H9 (cell line): ENCODE measurements around the gene OBSL1. TPM values are rescaled to one million over a fixed set of nuclear protein-coding genes. Genes with fewer than 3 reads are reported as not detected.

Experiments
- DNase-seq: peaks from one replicate; pipeline ENCODE4 v3.0.0-alpha.2; 2017
- H2AFZ ChIP-seq: one replicate; pipeline ENCODE4 v1.6.1; 2013; ENCODE audit warnings: mild to moderate bottlenecking, low read length, control low read depth, moderate library complexity
- H2AK5ac ChIP-seq: 2 replicates; pipeline ENCODE4 v1.6.1; 2013; ENCODE audit warnings: low read length, control low read depth, mixed read lengths; ENCODE audit not compliant: insufficient read length
- H2BK120ac ChIP-seq: one replicate; pipeline ENCODE4 v1.6.1; 2013; ENCODE audit warnings: low read depth, mild to moderate bottlenecking, low read length, control low read depth, inconsistent platforms; ENCODE audit not compliant: poor library complexity, severe bottlenecking
- H2BK12ac ChIP-seq: 2 replicates; pipeline ENCODE4 v1.6.1; 2013; ENCODE audit warnings: low read length, control low read depth, mixed read lengths, low read depth; ENCODE audit not compliant: insufficient read length
- H2BK15ac ChIP-seq: 2 replicates; pipeline ENCODE4 v1.6.1; 2013; ENCODE audit warnings: low read depth, low read length, control low read depth
- H2BK20ac ChIP-seq: one replicate; pipeline ENCODE4 v1.6.1; 2013; ENCODE audit warnings: low read depth, mild to moderate bottlenecking, low read length, control low read depth, inconsistent platforms; ENCODE audit not compliant: poor library complexity, severe bottlenecking
- H2BK5ac ChIP-seq: 2 replicates; pipeline ENCODE4 v1.6.1; 2013; ENCODE audit warnings: low read length, control low read depth, mixed read lengths; ENCODE audit not compliant: insufficient read length
- H3K14ac ChIP-seq: 2 replicates; pipeline ENCODE4 v1.6.1; 2013; ENCODE audit warnings: low read length, control low read depth; ENCODE audit not compliant: insufficient read depth
- H3K18ac ChIP-seq: 2 replicates; pipeline ENCODE4 v1.6.1; 2013; ENCODE audit warnings: low read depth, mild to moderate bottlenecking, mixed read lengths, low read length, control low read depth; ENCODE audit not compliant: insufficient read length
- H3K23ac ChIP-seq: 2 replicates; pipeline ENCODE4 v1.6.1; 2013; ENCODE audit warnings: low read length, control low read depth, mixed read lengths, low read depth; ENCODE audit not compliant: insufficient read length
- H3K23me2 ChIP-seq: 2 replicates; pipeline ENCODE4 v1.6.1; 2013; ENCODE audit warnings: low read depth, mild to moderate bottlenecking, mixed read lengths, low read length, control low read depth; ENCODE audit not compliant: insufficient read length, poor library complexity, severe bottlenecking
- H3K27ac ChIP-seq: 2 replicates; pipeline ENCODE4 v1.5.1; 2013; ENCODE audit warnings: low read length, control low read depth, mixed read lengths, low read depth; ENCODE audit not compliant: insufficient read length
- H3K27me3 ChIP-seq: 2 replicates; pipeline ENCODE4 v1.6.1; 2013; ENCODE audit warnings: low read length, control low read depth, inconsistent platforms; ENCODE audit not compliant: insufficient read depth
- H3K4ac ChIP-seq: 2 replicates; pipeline ENCODE4 v1.6.1; 2013; ENCODE audit warnings: low read depth, mild to moderate bottlenecking, control low read depth, inconsistent platforms, low read length, moderate library complexity
- H3K4me1 ChIP-seq: 2 replicates; pipeline ENCODE4 v1.6.1; 2013; ENCODE audit warnings: low read length, control low read depth, inconsistent platforms; ENCODE audit not compliant: insufficient read depth
- H3K4me2 ChIP-seq: 2 replicates; pipeline ENCODE4 v1.6.1; 2013; ENCODE audit warnings: low read length, control low read depth, mixed read lengths; ENCODE audit not compliant: insufficient read length, insufficient read depth
- H3K56ac ChIP-seq: 2 replicates; pipeline ENCODE4 v1.6.1; 2013; ENCODE audit warnings: low read depth, mild to moderate bottlenecking, mixed read lengths, low read length, control low read depth; ENCODE audit not compliant: insufficient read length
- H3K79me1 ChIP-seq: 2 replicates; pipeline ENCODE4 v1.6.1; 2013; ENCODE audit warnings: low read depth, mild to moderate bottlenecking, moderate library complexity, low read length, control low read depth, inconsistent platforms; ENCODE audit not compliant: insufficient read depth, poor library complexity, severe bottlenecking
- H3K79me2 ChIP-seq: 2 replicates; pipeline ENCODE4 v1.6.1; 2013; ENCODE audit warnings: low read length, control low read depth, inconsistent platforms; ENCODE audit not compliant: insufficient read depth
- H3K9ac ChIP-seq: 2 replicates; pipeline ENCODE4 v1.6.1; 2013; ENCODE audit warnings: low read length, control low read depth, mixed read lengths; ENCODE audit not compliant: insufficient read length; ENCODE audit errors: extremely low read depth
- H3K9me3 ChIP-seq: one replicate; pipeline ENCODE4 v1.6.1; 2013; ENCODE audit warnings: low read depth, low read length, inconsistent platforms; ENCODE audit not compliant: control insufficient read depth
- H3T11ph ChIP-seq: one replicate; pipeline ENCODE4 v1.6.1; 2013; ENCODE audit warnings: mild to moderate bottlenecking, low read length, control low read depth, inconsistent platforms
- H4K20me1 ChIP-seq: one replicate; pipeline ENCODE4 v1.6.1; 2013; ENCODE audit not compliant: control insufficient read depth, insufficient read length, insufficient read depth
- H4K5ac ChIP-seq: 2 replicates; pipeline ENCODE4 v1.6.1; 2013; ENCODE audit warnings: low read depth, mild to moderate bottlenecking, mixed read lengths, low read length, control low read depth; ENCODE audit not compliant: insufficient read length
- H4K8ac ChIP-seq: replicated peaks from 2 replicates; pipeline ENCODE4 v1.6.1; 2013; ENCODE audit warnings: low read length, control low read depth, mixed read lengths, low read depth; ENCODE audit not compliant: insufficient read length
- H4K91ac ChIP-seq: 2 replicates; pipeline ENCODE4 v1.6.1; 2013; ENCODE audit warnings: low read depth, mild to moderate bottlenecking, moderate library complexity, mixed read lengths, low read length, control low read depth; ENCODE audit not compliant: insufficient read length
- H3K27ac Mint-ChIP-seq, 3 experiments: 2 replicates in 2 of 3; 3 replicates in 1 of 3; pipeline ENCODE4 v1.8.0; 2020 to 2021; ENCODE audit warnings: mixed read lengths in 3 of 3, mild to moderate bottlenecking in 1 of 3, moderate library complexity in 1 of 3
- H3K27me3 Mint-ChIP-seq: 2 replicates; pipeline ENCODE4 v1.8.0; 2021; ENCODE audit warnings: low read depth, mild to moderate bottlenecking, moderate library complexity, mixed read lengths
- H3K36me3 Mint-ChIP-seq, 3 experiments: 2 replicates in 2 of 3; 3 replicates in 1 of 3; pipeline ENCODE4 v1.8.0; 2020 to 2021; ENCODE audit warnings: low read depth in 3 of 3, mixed read lengths in 3 of 3; ENCODE audit not compliant: insufficient read depth in 1 of 3
- H3K4me1 Mint-ChIP-seq, 2 experiments: 2 replicates each; pipeline ENCODE4 v1.8.0; 2020; ENCODE audit warnings: mixed read lengths in 2 of 2
- H3K4me3 Mint-ChIP-seq, 2 experiments: 2 replicates in 1 of 2; 3 replicates in 1 of 2; pipeline ENCODE4 v1.8.0; 2020 to 2021; ENCODE audit warnings: mild to moderate bottlenecking in 2 of 2, mixed read lengths in 2 of 2, moderate library complexity in 1 of 2
- H3K9me3 Mint-ChIP-seq, 2 experiments: 2 replicates in 1 of 2; 3 replicates in 1 of 2; pipeline ENCODE4 v1.8.0; 2020; ENCODE audit warnings: mild to moderate bottlenecking in 2 of 2, mixed read lengths in 2 of 2, moderate library complexity in 1 of 2
- CTCF ChIP-seq: fragments of 200-600 bp; sonication (generic); conservative IDR thresholded peaks from 3 replicates; pipeline ENCODE4 v1.8.0; 2021; ENCODE audit warnings: antibody characterized with exemption, mild to moderate bottlenecking
- WGBS: extraction: QIAGEN DNeasy Blood & Tissue Kit; methylation state at CpG from one replicate; pipeline ENCODE4 v1.1.7; 2013; ENCODE audit warnings: missing lambda C conversion rate, low lambda C conversion rate, mixed read lengths; ENCODE audit not compliant: insufficient read length; ENCODE audit errors: extremely low coverage; 5-methylcytosine and 5-hydroxymethylcytosine counted together
- total RNA-seq: library from RNA; stranded (reverse); gene quantifications from 2 replicates; pipeline ENCODE4 v1.2.1, GENCODE V29; 2021

The OBSL1 gene
- total RNA-seq, 1 experiment from 2014 or later, result 140 TPM

DNA sequence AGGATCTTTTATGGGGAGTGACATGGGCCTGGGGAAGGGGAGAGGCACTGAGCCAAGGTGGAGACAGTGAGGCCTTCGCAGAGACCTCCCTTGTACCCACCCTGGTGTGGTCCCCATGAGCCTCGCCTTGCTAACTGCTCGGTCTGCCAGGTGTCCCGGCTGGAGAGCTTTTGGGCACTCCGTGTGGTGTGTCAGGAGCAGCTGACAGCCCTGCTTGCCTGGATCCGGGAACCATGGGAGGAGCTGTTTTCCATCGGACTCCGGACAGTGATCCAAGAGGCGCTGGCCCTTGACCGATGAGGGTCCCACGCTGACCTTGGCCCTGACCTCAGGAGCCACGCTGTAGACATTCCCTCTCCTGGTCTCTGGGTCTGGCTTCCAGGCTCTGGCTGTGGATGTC, 44.6 kb upstream of the OBSL1 start:
- Histone ChIP-seq H3K79me2 (no peaks in the 10 kb centered on the region), H3K27me3 (no peaks in the 10 kb centered on the region), H4K20me1 (no peaks in the 10 kb centered on the region), H2BK12ac (no peak overlapping the region), H2AK5ac (no peak overlapping the region), H3K9me3 (no peaks in the 10 kb centered on the region), H3K18ac (no peak overlapping the region), H3K79me1 (no peaks in the 10 kb centered on the region), H3K14ac (no peak overlapping the region), H3K23me2 (no peaks in the 10 kb centered on the region), H3T11ph (no peak overlapping the region), H2BK5ac (no peak overlapping the region), H3K56ac (no peak overlapping the region), H4K91ac (no peak overlapping the region), H2BK120ac (no peak overlapping the region), H2BK15ac (no peak overlapping the region), H4K8ac (no peak overlapping the region), H3K4me1 (no peaks in the 10 kb centered on the region), H2AFZ (no peak overlapping the region), H2BK20ac (no peak overlapping the region), H3K4me2 (no peak overlapping the region), H3K27ac (no peak overlapping the region), H3K9ac (no peak overlapping the region), H4K5ac (no peak overlapping the region), H3K4ac (no peak overlapping the region), H3K23ac (no peak overlapping the region)
- no peak for DNase-seq
- peaks cover 0 to 3% of the 10 kb centered on the region in 2 experiments; a peak in 3 of 4 replicates for H3K4me1 Mint-ChIP-seq
- H3K27me3 Mint-ChIP-seq, result no peaks in the 10 kb centered on the region
- peaks cover 0 to 22% (median 7%) of the 10 kb centered on the region in 3 experiments; a peak in 5 of 7 replicates for H3K36me3 Mint-ChIP-seq
- TF ChIP-seq CTCF, result no peak
- H3K9me3 Mint-ChIP-seq, result no peaks in the 10 kb centered on the region
- no peak overlapping the region for H3K27ac Mint-ChIP-seq
- WGBS, result no CpG with 5 or more reads among the region's 12 CpGs
- H3K4me3 Mint-ChIP-seq, result no peak overlapping the region
